Measurements from ENCODE around the gene DMRTA2. TPM values are rescaled to one million over a fixed set of nuclear protein-coding genes. Genes with fewer than 3 reads are reported as not detected.
A peak's percentile ranks its signal among the peaks of the same experiment; 100 is the strongest.

Gene DMRTA2
- total and polyA plus RNA-seq, 2 donors (not counting 3 experiments of a cell fraction or from before 2014, with no cell fraction given): not detected

GRCh38 chr1:50421768-50422674, 1.2 kb downstream of the DMRTA2 start:
- Histone ChIP-seq H3K27ac (ENCODE audit: insufficient read depth, low read depth, low read length) (no peak overlapping the region), H3K9me1 (replicated peaks; ENCODE audit: control insufficient read depth, extremely low read depth, insufficient read depth, low read length) (no peaks in the 10 kb centered on the region), H3K9ac (replicated peaks; ENCODE audit: extremely low read depth, insufficient read depth, low read length) (no peak overlapping the region), H3K36me3 (ENCODE audit: control insufficient read depth in 2 of 2, extremely low read depth in 1 of 2, insufficient read depth in 2 of 2, low read length in 2 of 2) (no peaks in the 10 kb centered on the region), H4K20me1 (replicated peaks; ENCODE audit: control insufficient read depth, extremely low read depth, insufficient read depth, low read length) (no peaks in the 10 kb centered on the region), H2AFZ (ENCODE audit: low read depth, low read length) (no peak overlapping the region), H3K9me3 (replicated peaks; ENCODE audit: control insufficient read depth, insufficient read depth, low read length) (no peaks in the 10 kb centered on the region), H3K4me3 (replicated peaks in 1 of 3; ENCODE audit: insufficient read depth in 1 of 3, low read depth in 1 of 3, low read length in 3 of 3) (no peak overlapping the region), H3K4me2 (ENCODE audit: insufficient read depth, low read length) (no peak overlapping the region), H3K27me3 (ENCODE audit: control insufficient read depth in 2 of 2, insufficient read depth in 2 of 2, low read length in 2 of 2) (peaks cover 82 to 100% of the 10 kb centered on the region in 2 experiments), H3K4me1 (ENCODE audit: control insufficient read depth, extremely low read depth, insufficient read depth, low read length) (peaks cover 3% of the 10 kb centered on the region), H3K79me2 (ENCODE audit: control insufficient read depth, insufficient read depth, low read length) (no peaks in the 10 kb centered on the region)
- CTCF ChIA-PET: interaction anchor here (0.9 to 1.5 kb wide), 3 partner anchors 8 to 182 kb away, joined by 4 to 5 read pairs (median 4); no protein-coding TSS in a partner anchor
- TF ChIP-seq MYC (IDR thresholded peaks at IDR 0.05; ENCODE audit: low read depth, low read length): no peak
- TF ChIP-seq, protein P1, sequence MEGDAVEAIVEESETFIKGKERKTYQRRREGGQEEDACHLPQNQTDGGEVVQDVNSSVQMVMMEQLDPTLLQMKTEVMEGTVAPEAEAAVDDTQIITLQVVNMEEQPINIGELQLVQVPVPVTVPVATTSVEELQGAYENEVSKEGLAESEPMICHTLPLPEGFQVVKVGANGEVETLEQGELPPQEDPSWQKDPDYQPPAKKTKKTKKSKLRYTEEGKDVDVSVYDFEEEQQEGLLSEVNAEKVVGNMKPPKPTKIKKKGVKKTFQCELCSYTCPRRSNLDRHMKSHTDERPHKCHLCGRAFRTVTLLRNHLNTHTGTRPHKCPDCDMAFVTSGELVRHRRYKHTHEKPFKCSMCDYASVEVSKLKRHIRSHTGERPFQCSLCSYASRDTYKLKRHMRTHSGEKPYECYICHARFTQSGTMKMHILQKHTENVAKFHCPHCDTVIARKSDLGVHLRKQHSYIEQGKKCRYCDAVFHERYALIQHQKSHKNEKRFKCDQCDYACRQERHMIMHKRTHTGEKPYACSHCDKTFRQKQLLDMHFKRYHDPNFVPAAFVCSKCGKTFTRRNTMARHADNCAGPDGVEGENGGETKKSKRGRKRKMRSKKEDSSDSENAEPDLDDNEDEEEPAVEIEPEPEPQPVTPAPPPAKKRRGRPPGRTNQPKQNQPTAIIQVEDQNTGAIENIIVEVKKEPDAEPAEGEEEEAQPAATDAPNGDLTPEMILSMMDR (IDR thresholded peaks at IDR 0.05; ENCODE audit: extremely low read depth in 1 of 2, insufficient read depth in 1 of 2, low read depth in 1 of 2, low read length in 2 of 2): no peak
- no peak for TF ChIP-seq GATA2 (IDR thresholded peaks at IDR 0.05; ENCODE audit: insufficient read depth, insufficient read length, low read depth, low read length)
- TF ChIP-seq, protein P2, sequence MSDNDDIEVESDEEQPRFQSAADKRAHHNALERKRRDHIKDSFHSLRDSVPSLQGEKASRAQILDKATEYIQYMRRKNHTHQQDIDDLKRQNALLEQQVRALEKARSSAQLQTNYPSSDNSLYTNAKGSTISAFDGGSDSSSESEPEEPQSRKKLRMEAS (IDR thresholded peaks at IDR 0.05; ENCODE audit: insufficient read depth, insufficient read length): no peak
- no peak for TF ChIP-seq FOS (IDR thresholded peaks at IDR 0.05; ENCODE audit: borderline replicate concordance, insufficient read depth, low read length)
- no peak for TF ChIP-seq POLR2A (IDR thresholded peaks at IDR 0.05; ENCODE audit: low read depth, low read length)
- no peak for TF ChIP-seq JUN (IDR thresholded peaks at IDR 0.05; ENCODE audit: borderline replicate concordance, insufficient read depth, insufficient read length, low read depth)
- no peak for TF ChIP-seq EZH2 (IDR thresholded peaks at IDR 0.05; ENCODE audit: borderline replicate concordance, low read depth, low read length, severe bottlenecking)
- no peak for TF ChIP-seq POLR2AphosphoS5 (IDR thresholded peaks at IDR 0.05; ENCODE audit: insufficient read depth, low read depth, low read length)
- BruUV-seq (replicated peaks): no TSS peak
- dilution Hi-C loops (cut with MboI; ENCODE audit: extremely low pct_ligation_motif_present, low sequenced_read_pairs): no loop called here
- POLR2A ChIA-PET: no interaction called here
- DNase-seq (ENCODE audit: low read depth, low spot score) (no peak), FAIRE-seq (peak; percentile 4)
- intact Hi-C loops (cut with micrococcal nuclease): no loop called here

Measured in endothelial cell of umbilical vein (primary cell).